PFSK-1 (cell line): ENCODE results near the gene VAV2.

Source experiments
- FOXP2 ChIP-seq: optimal IDR thresholded peaks from 2 replicates; pipeline ENCODE3; 2011; ENCODE audit warnings: borderline replicate concordance, control low read depth, inconsistent platforms; ENCODE audit not compliant: insufficient read depth; ENCODE audit errors: extremely low read length, extremely low read depth
- REST ChIP-seq, 2 experiments: IDR thresholded peaks; 2 replicates each; pipeline versions ENCODE4 v1.6.1 to v1.8.0; 2011 to 2012; ENCODE audit warnings: low read depth in 2 of 2, low read length in 2 of 2, control low read depth in 1 of 2, inconsistent platforms in 1 of 2, mild to moderate bottlenecking in 1 of 2, moderate library complexity in 1 of 2; ENCODE audit not compliant: insufficient read depth in 1 of 2

GRCh38 chr9:133728856-133729616, 263.1 kb downstream of the VAV2 start:
- TF ChIP-seq REST (IDR thresholded peaks at IDR 0.05; ENCODE audit: insufficient read depth in 1 of 2, low read depth in 2 of 2, low read length in 2 of 2) (no peak), FOXP2 (no peak)
